IMR-90 (cell line): Measurements from ENCODE around the gene LENEP. TPM values are rescaled to one million over a fixed set of nuclear protein-coding genes. Genes with fewer than 3 reads are reported as not detected.

Experiments
- ATAC-seq: fragments of 200-7000 bp; cut with Tn5 transposase; 2 replicates; pipeline ENCODE4 v1.9.1; 2020; ENCODE audit warnings: low read depth, mild to moderate bottlenecking, moderate library complexity
- BruUV-seq: library from RNA; stranded (reverse); fragments of 400-500 nt; replicated peaks from 2 replicates; lab custom pipeline; 2021; lab: Mats Ljungman, UMichigan
- CTCF ChIA-PET: fragments of 300-600 bp; formaldehyde crosslinking; extraction: SDS; loops from one replicate; lab custom pipeline; 2021; ENCODE audit warnings: antibody characterized with exemption; lab: Yijun Ruan, JAX
- POLR2A ChIA-PET: fragments of 300-600 bp; sonication (Branson Sonifier 250); formaldehyde crosslinking; loops from one replicate; lab custom pipeline; 2022; ENCODE audit warnings: antibody characterized with exemption; ENCODE audit not compliant: unreplicated experiment; lab: Charles Lee
- DNase-seq: peaks from one replicate; pipeline ENCODE4 v3.0.0; 2013
- H2AFZ ChIP-seq: replicated peaks from 2 replicates; pipeline ENCODE3; 2013; ENCODE audit warnings: low read length, mild to moderate bottlenecking; ENCODE audit not compliant: poor library complexity
- H2AK5ac ChIP-seq: 2 replicates; pipeline ENCODE4 v1.6.1; 2013; ENCODE audit warnings: low read depth, low read length, inconsistent platforms
- H2AK9ac ChIP-seq: replicated peaks from 2 replicates; pipeline ENCODE3; 2013; ENCODE audit warnings: mild to moderate bottlenecking, low read depth, low read length, moderate library complexity; ENCODE audit not compliant: poor library complexity
- H2BK120ac ChIP-seq: 2 replicates; pipeline ENCODE4 v1.6.1; 2013; ENCODE audit warnings: low read depth, low read length, inconsistent platforms
- H2BK15ac ChIP-seq: 3 replicates; pipeline ENCODE4 v1.6.1; 2013; ENCODE audit warnings: low read depth, low read length, inconsistent platforms
- H2BK20ac ChIP-seq: 2 replicates; pipeline ENCODE4 v1.6.1; 2013; ENCODE audit warnings: low read depth, mild to moderate bottlenecking, inconsistent platforms, low read length, moderate library complexity
- H2BK5ac ChIP-seq: 2 replicates; pipeline ENCODE4 v1.6.1; 2013; ENCODE audit warnings: mild to moderate bottlenecking, low read depth, low read length, inconsistent platforms; ENCODE audit not compliant: poor library complexity, severe bottlenecking
- H3K14ac ChIP-seq: replicated peaks from 2 replicates; pipeline ENCODE4 v1.6.1; 2013; ENCODE audit warnings: low read depth, low read length, inconsistent platforms
- H3K18ac ChIP-seq: 2 replicates; pipeline ENCODE4 v1.6.1; 2013; ENCODE audit warnings: low read depth, low read length, control low read depth
- H3K23ac ChIP-seq: 2 replicates; pipeline ENCODE4 v1.6.1; 2013; ENCODE audit warnings: low read depth, low read length, inconsistent platforms
- H3K27ac ChIP-seq: 2 replicates; pipeline ENCODE4 v1.5.1; 2013; ENCODE audit warnings: mild to moderate bottlenecking, control low read depth, low read length; ENCODE audit not compliant: insufficient read depth
- H3K27me3 ChIP-seq: 2 replicates; pipeline ENCODE4 v1.6.1; 2013; ENCODE audit warnings: low read length; ENCODE audit not compliant: control insufficient read depth, insufficient read depth
- H3K36me3 ChIP-seq: 2 replicates; pipeline ENCODE4 v1.6.1; 2013; ENCODE audit warnings: low read length, mixed read lengths; ENCODE audit not compliant: control insufficient read depth, insufficient read depth
- H3K4ac ChIP-seq: 2 replicates; pipeline ENCODE4 v1.6.1; 2013; ENCODE audit warnings: low read depth, low read length, inconsistent platforms
- H3K4me1 ChIP-seq: 2 replicates; pipeline ENCODE4 v1.6.1; 2013; ENCODE audit warnings: low read length, mixed read lengths; ENCODE audit not compliant: control insufficient read depth, insufficient read depth
- H3K4me2 ChIP-seq: 2 replicates; pipeline ENCODE4 v1.6.1; 2013; ENCODE audit warnings: low read depth, mild to moderate bottlenecking, control low read depth, low read length, moderate library complexity
- H3K4me3 ChIP-seq: 2 replicates; pipeline ENCODE4 v1.5.1; 2013; ENCODE audit warnings: low read depth, mild to moderate bottlenecking, control low read depth, low read length, moderate library complexity; ENCODE audit not compliant: insufficient read depth
- H3K56ac ChIP-seq: 2 replicates; pipeline ENCODE4 v1.6.1; 2013; ENCODE audit warnings: low read length, inconsistent platforms; ENCODE audit not compliant: insufficient read depth; ENCODE audit errors: extremely low read depth
- H3K79me1 ChIP-seq, 2 experiments: 2 replicates each; pipeline ENCODE4 v1.6.1; 2013; ENCODE audit warnings: low read length in 2 of 2, inconsistent platforms in 1 of 2, low read depth in 1 of 2
- H3K9ac ChIP-seq: 2 replicates; pipeline ENCODE4 v1.6.1; 2013; ENCODE audit warnings: low read depth, low read length, control low read depth
- H3K9me1 ChIP-seq: 2 replicates; pipeline ENCODE4 v1.6.1; 2013; ENCODE audit warnings: low read length, inconsistent platforms; ENCODE audit not compliant: insufficient read depth
- H3K9me3 ChIP-seq: 2 replicates; pipeline ENCODE4 v1.6.1; 2013; ENCODE audit warnings: low read length; ENCODE audit not compliant: control insufficient read depth, insufficient read depth
- H4K20me1 ChIP-seq: 2 replicates; pipeline ENCODE4 v1.6.1; 2013; ENCODE audit warnings: low read length, inconsistent platforms; ENCODE audit not compliant: insufficient read depth
- H4K5ac ChIP-seq: 2 replicates; pipeline ENCODE4 v1.6.1; 2013; ENCODE audit warnings: mild to moderate bottlenecking, low read depth, low read length, control low read depth
- H4K8ac ChIP-seq, 2 experiments: 2 replicates each; pipeline ENCODE4 v1.6.1; 2013; ENCODE audit warnings: low read depth in 2 of 2, low read length in 2 of 2, control low read depth in 1 of 2, inconsistent platforms in 1 of 2
- H4K91ac ChIP-seq: 2 replicates; pipeline ENCODE4 v1.6.1; 2013; ENCODE audit warnings: low read depth, low read length, inconsistent platforms; ENCODE audit not compliant: insufficient read depth
- RCOR1 ChIP-seq: IDR thresholded peaks from 2 replicates; pipeline ENCODE4 v1.6.1; 2012; ENCODE audit warnings: mild to moderate bottlenecking, low read length, improper control_type of control experiment; ENCODE audit not compliant: insufficient replicate concordance
- WGBS, 2 experiments: methylation state at CpG; one replicate each; pipeline versions ENCODE4 v1.1.5 to v1.1.7; 2013; ENCODE audit warnings: missing lambda C conversion rate in 2 of 2; ENCODE audit not compliant: insufficient read length in 1 of 2; ENCODE audit errors: extremely low coverage in 2 of 2; 5-methylcytosine and 5-hydroxymethylcytosine counted together
- dilution Hi-C: fragments of 300-500 bp; cut with HindIII; formaldehyde crosslinking; loops from one replicate; pipeline ENCODE4 v1.14.3; 2018; ENCODE audit warnings: low sequenced_read_pairs; ENCODE audit not compliant: unreplicated experiment
- in situ Hi-C: fragments of 300-500 bp; cut with MboI; formaldehyde crosslinking; loops from 3 replicates; pipeline ENCODE4 v1.14.3; 2019; ENCODE audit warnings: low sequenced_read_pairs, inconsistent platforms, mixed read lengths
- intact Hi-C: fragments of 100-400 bp; cut with micrococcal nuclease; formaldehyde crosslinking; loops from 2 replicates; pipeline ENCODE4 v1.10.0; 2022
- polyA plus RNA-seq, 3 experiments: library from polyadenylated mRNA; depleted of rRNA; stranded (reverse); fragments of >200 nt; gene quantifications; 2 replicates each; pipeline ENCODE4 v1.2.3, GENCODE V29; 2012; ENCODE audit warnings: low replicate concordance in 1 of 3
- total RNA-seq: library from RNA; depleted of rRNA; stranded (reverse); fragments of >200 nt; gene quantifications from 2 replicates; pipeline ENCODE4 v1.2.3, GENCODE V29; 2012

The LENEP gene
- total and polyA plus RNA-seq, 2 of the 4 experiments (the other 2 are of a cell fraction) = not detected

- Histone ChIP-seq H3K27ac (no peak overlapping the region), H3K36me3 (peaks cover 24% of the 10 kb centered on the region), H3K23ac (no peak overlapping the region), H3K4me3 (no peak overlapping the region), H3K4me2 (no peak overlapping the region), H3K56ac (no peak overlapping the region), H2BK15ac (no peak overlapping the region), H4K20me1 (peaks cover 14% of the 10 kb centered on the region), H3K79me1 (peaks cover 4 to 34% of the 10 kb centered on the region in 2 experiments; a peak in 3 of 4 replicates), H2BK5ac (no peak overlapping the region), H3K9me3 (no peaks in the 10 kb centered on the region), H2AK5ac (no peak overlapping the region), H3K9ac (no peak overlapping the region), H2BK120ac (no peak overlapping the region), H3K4me1 (peaks cover 11% of the 10 kb centered on the region), H3K27me3 (no peaks in the 10 kb centered on the region), H2BK20ac (no peak overlapping the region), H3K14ac (no peak overlapping the region), H2AFZ (peak overlapping the region; percentile 57), H3K18ac (no peak overlapping the region), H2AK9ac (no peak overlapping the region), H4K5ac (no peak overlapping the region), H3K9me1 (peaks cover 9% of the 10 kb centered on the region), H4K91ac (no peak overlapping the region), H4K8ac (no peak overlapping the region), H3K4ac (no peak overlapping the region)
- no peak for ATAC-seq
- ChIA-PET CTCF (no interaction called here), POLR2A (no interaction called here)
- BruUV-seq = no TSS peak
- no peak for DNase-seq
- TF ChIP-seq RCOR1 = no peak
- intact Hi-C loops (no loop called here), in situ Hi-C loops (loop anchor here (10.0 kb wide), 1 partner anchor 103 kb away; the partner anchor contains the start of gene ADAM15), dilution Hi-C loops (no loop called here)
- WGBS, 2 experiments = 66% methylated on average over 2 of the region's 15 CpGs; no CpG with 5 or more reads in 1 of the 2 experiments
Measured at GRCh38 chr1:154951901-154952657, 41.3 kb upstream of the LENEP start.
